ENCODE results near the gene KREMEN1. TPM values are rescaled to one million over a fixed set of nuclear protein-coding genes. Genes with fewer than 3 reads are reported as not detected.

KREMEN1 gene
- total and polyA plus RNA-seq, 8 donors, result 24.6 to 49.7 (median 33.6) TPM

DNA sequence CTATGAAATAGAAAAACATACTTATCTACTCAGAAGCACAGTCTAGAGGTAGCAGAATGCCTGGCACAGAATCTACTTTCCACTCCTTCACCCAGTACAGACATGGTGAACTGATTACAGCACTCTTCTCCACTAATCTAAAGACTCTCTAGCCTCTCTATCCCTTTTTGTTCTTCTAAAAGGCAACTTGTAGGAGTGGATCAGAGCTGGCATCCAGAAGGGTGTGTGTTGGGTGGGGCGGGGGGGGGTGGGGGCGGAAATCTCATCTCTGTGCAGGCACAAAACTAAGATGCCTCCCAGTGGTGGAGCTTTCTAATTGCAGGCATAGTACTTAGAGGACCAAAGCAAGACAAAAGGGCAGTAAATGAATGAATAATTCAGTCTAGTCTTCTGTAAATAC, 121.3 kb downstream of the KREMEN1 start:
- Histone ChIP-seq H3K27ac (no peak overlapping the region), H3K9me3 (no peaks in the 10 kb centered on the region), H3K4me1 (no peaks in the 10 kb centered on the region), H3K36me3 (no peaks in the 10 kb centered on the region), H3K27me3 (no peaks in the 10 kb centered on the region), H3K4me3 (no peak overlapping the region)
- ATAC-seq (no peak), DNase-seq (no peak)
- intact Hi-C loops (cut with DNase I), result no loop called here
- no peak for TF ChIP-seq CTCF (IDR thresholded peaks at IDR 0.05)

DNA sequence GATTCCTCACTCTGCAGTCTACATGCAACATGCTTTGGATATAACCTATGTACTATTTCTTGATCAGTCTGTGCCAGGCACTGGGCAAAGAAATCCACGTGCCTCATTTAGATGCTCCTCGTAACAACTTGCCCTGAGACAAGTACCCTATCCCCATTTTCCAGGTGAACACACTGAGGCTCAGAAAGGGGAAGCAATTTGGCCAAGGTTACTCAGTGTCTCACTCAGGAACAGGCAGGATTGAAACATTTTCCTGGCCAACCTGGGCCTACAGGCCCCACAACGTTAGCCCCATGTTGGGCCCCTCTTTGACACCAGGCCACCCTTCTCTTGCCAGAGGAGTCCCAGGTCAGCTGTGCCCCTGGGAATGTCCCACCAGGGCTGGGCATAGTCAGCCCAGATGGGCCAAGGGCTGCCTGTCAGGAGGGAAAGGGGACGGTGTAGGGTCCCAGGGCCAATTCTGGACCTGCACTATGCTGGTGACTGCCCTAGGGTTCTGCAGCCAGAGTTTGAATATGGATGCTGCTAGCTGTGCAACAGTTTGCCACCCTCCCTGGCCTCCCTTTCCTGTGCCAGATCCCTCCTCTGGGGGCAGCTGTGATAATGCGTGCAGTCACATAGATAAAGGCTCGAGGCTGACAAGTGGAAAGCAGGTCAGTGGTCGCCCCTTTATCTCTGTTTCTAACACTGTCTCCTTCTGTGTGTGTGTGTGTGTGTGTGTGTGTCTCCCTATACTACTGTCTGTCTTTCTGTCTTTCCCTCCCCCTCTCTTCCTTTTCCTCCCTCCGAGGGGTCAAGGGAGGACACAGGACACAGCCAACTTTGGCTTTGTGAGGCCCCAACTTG, 122.5 kb downstream of the KREMEN1 start:
- Histone ChIP-seq H3K27me3 (no peaks in the 10 kb centered on the region), H3K36me3 (no peaks in the 10 kb centered on the region), H3K9me3 (no peaks in the 10 kb centered on the region), H3K4me3 (no peak overlapping the region), H3K4me1 (no peaks in the 10 kb centered on the region), H3K27ac (no peak overlapping the region)
- no peak for ATAC-seq
- intact Hi-C loops (cut with DNase I), result no loop called here
- peak in 1 of 4 donors; percentile 18 for DNase-seq
- TF ChIP-seq CTCF (IDR thresholded peaks at IDR 0.05), result no peak

- Histone ChIP-seq H3K36me3 (no peaks in the 10 kb centered on the region), H3K27ac (no peak overlapping the region), H3K4me3 (no peak overlapping the region), H3K27me3 (no peaks in the 10 kb centered on the region), H3K9me3 (no peaks in the 10 kb centered on the region), H3K4me1 (no peaks in the 10 kb centered on the region)
- intact Hi-C loops (cut with DNase I), result no loop called here
- ATAC-seq (no peak), DNase-seq (peak in 1 of 4 donors; percentile 22)
- no peak for TF ChIP-seq CTCF (IDR thresholded peaks at IDR 0.05)
These were observed 123.3 kb downstream of the KREMEN1 start for GRCh38 chr22:29195964-29196666.

- Histone ChIP-seq H3K4me3 (no peak overlapping the region), H3K36me3 (no peaks in the 10 kb centered on the region), H3K9me3 (no peaks in the 10 kb centered on the region), H3K27me3 (no peaks in the 10 kb centered on the region), H3K27ac (no peak overlapping the region), H3K4me1 (peaks cover 2 to 3% of the 10 kb centered on the region in 2 donors)
- ATAC-seq (no peak), DNase-seq (no peak)
- intact Hi-C loops (cut with DNase I), result no loop called here
- TF ChIP-seq CTCF (IDR thresholded peaks at IDR 0.05), result no peak
These were observed 124.3 kb downstream of the KREMEN1 start for GRCh38 chr22:29197096-29197495.

- no peak overlapping the region for H3K4me3 ChIP-seq
- no peaks in the 10 kb centered on the region for H3K27me3 ChIP-seq
- H3K4me1 ChIP-seq, result peaks cover 10 to 14% of the 10 kb centered on the region in 2 donors
- intact Hi-C loops (cut with DNase I), result no loop called here
- no peaks in the 10 kb centered on the region for H3K36me3 ChIP-seq
- ATAC-seq (no peak), DNase-seq (peak in 1 of 4 donors; percentile 9)
- H3K9me3 ChIP-seq, result no peaks in the 10 kb centered on the region
- no peak overlapping the region for H3K27ac ChIP-seq
- TF ChIP-seq CTCF (IDR thresholded peaks at IDR 0.05), result no peak
These were observed 125.4 kb downstream of the KREMEN1 start for GRCh38 chr22:29198240-29198639.
